ENCODE results near the gene P3H4. TPM values are rescaled to one million over a fixed set of nuclear protein-coding genes. Genes with fewer than 3 reads are reported as not detected.
A peak's percentile ranks its signal among the peaks of the same experiment; 100 is the strongest.
"Not testable (repeated sequence)": the region's sequence is repeated elsewhere in the genome, so short reads cannot be mapped to it uniquely, and the experiment has no call there.

P3H4 gene
- total and polyA plus RNA-seq, 2 experiments from 2014 or later: 118 to 138 TPM

GRCh38 chr17:41777574-41778188, 34.1 kb downstream of the P3H4 start:
- peak in 1 of 2 donors; percentile 98 for DNase-seq (ENCODE audit: low read depth in 1 of 2, low spot score in 1 of 2)
- H3K36me3 ChIP-seq: no peaks in the 10 kb centered on the region
- H3K4me3 ChIP-seq: no peak overlapping the region
- no peaks in the 10 kb centered on the region for H3K9me3 ChIP-seq (ENCODE audit: low read depth)
- H3K27me3 ChIP-seq: no peaks in the 10 kb centered on the region
- TF ChIP-seq, protein P1, sequence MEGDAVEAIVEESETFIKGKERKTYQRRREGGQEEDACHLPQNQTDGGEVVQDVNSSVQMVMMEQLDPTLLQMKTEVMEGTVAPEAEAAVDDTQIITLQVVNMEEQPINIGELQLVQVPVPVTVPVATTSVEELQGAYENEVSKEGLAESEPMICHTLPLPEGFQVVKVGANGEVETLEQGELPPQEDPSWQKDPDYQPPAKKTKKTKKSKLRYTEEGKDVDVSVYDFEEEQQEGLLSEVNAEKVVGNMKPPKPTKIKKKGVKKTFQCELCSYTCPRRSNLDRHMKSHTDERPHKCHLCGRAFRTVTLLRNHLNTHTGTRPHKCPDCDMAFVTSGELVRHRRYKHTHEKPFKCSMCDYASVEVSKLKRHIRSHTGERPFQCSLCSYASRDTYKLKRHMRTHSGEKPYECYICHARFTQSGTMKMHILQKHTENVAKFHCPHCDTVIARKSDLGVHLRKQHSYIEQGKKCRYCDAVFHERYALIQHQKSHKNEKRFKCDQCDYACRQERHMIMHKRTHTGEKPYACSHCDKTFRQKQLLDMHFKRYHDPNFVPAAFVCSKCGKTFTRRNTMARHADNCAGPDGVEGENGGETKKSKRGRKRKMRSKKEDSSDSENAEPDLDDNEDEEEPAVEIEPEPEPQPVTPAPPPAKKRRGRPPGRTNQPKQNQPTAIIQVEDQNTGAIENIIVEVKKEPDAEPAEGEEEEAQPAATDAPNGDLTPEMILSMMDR (IDR thresholded peaks at IDR 0.05; ENCODE audit: low read depth, low read length): no peak
- peak overlapping the region; percentile 71 for H3K27ac ChIP-seq
- H3K4me1 ChIP-seq (ENCODE audit: low read depth): peaks cover 34% of the 10 kb centered on the region

- TF ChIP-seq, protein P1 (IDR thresholded peaks at IDR 0.05; ENCODE audit: low read depth, low read length): peak; percentile 35
- DNase-seq (ENCODE audit: low read depth in 1 of 2, low spot score in 1 of 2): peak in 1 of 2 donors; percentile 25
- Histone ChIP-seq H3K4me1 (ENCODE audit: low read depth) (peaks cover 29% of the 10 kb centered on the region), H3K4me3 (no peak overlapping the region), H3K27ac (peak overlapping the region; percentile 71), H3K27me3 (no peaks in the 10 kb centered on the region), H3K9me3 (ENCODE audit: low read depth) (no peaks in the 10 kb centered on the region), H3K36me3 (no peaks in the 10 kb centered on the region)
These were observed 34.6 kb downstream of the P3H4 start for GRCh38 chr17:41777157-41777573.

- not testable (repeated sequence) for H3K4me3 ChIP-seq; H3K36me3 ChIP-seq; H3K9me3 ChIP-seq (ENCODE audit: low read depth); DNase-seq (ENCODE audit: low read depth in 1 of 2, low spot score in 1 of 2); H3K27me3 ChIP-seq
- H3K27ac ChIP-seq: peak overlapping the region; percentile 35
- H3K4me1 ChIP-seq (ENCODE audit: low read depth): peaks cover 21% of the 10 kb centered on the region
These were observed 35.4 kb downstream of the P3H4 start for GRCh38 chr17:41776262-41776900.

DNA sequence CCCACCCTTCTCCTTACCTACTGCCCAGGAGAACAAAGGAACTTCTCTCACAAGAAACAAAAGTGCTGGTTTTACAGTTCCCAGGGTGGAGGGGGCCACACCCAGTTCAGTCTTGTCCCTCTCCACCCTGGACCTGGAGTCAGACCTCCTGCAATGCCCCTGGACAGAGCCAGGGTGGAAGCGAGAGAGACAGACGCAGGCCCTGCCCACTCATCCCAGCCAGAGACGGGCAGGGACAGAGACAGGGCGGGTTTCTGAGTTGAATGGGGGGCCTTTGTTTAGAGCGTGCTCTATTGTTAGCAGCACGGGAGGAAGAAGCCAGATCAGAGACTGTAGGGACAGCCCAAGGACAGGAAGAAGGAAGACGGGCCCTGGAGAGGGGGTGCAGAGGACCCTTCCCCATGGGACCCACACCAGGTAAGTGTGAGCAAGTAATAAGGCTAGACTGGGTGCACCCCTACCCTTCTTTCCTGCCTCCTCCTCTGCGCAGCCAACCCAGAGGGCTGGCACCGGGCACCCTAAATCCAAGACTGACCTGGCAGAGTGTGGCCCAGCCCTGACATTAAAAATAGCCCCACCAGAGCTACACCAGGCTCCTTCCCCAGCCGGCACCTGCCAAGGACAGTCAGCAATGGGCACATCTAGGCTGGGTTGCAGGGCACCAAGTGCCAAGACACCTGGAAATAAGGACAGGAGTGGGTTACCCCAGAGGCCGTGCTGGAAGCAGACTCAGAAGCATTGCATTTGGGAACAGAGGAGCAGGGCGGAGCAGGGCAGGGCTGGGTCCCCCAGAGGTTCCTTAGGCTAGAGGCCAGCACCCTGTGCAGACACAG, 36.1 kb downstream of the P3H4 start:
- Histone ChIP-seq H3K27me3 (no peaks in the 10 kb centered on the region), H3K27ac (peak overlapping the region; percentile 35), H3K9me3 (ENCODE audit: low read depth) (no peaks in the 10 kb centered on the region), H3K4me1 (ENCODE audit: low read depth) (peaks cover 18% of the 10 kb centered on the region), H3K4me3 (no peak overlapping the region), H3K36me3 (peaks cover 11% of the 10 kb centered on the region)
- no peak for DNase-seq (ENCODE audit: low read depth in 1 of 2, low spot score in 1 of 2)
- TF ChIP-seq, protein P1 (IDR thresholded peaks at IDR 0.05; ENCODE audit: low read depth, low read length): no peak

GRCh38 chr17:41773731-41774193, 38.0 kb downstream of the P3H4 start:
- peak in 1 of 2 donors; percentile 20 for DNase-seq (ENCODE audit: low read depth in 1 of 2, low spot score in 1 of 2)
- H3K4me1 ChIP-seq (ENCODE audit: low read depth): peaks cover 18% of the 10 kb centered on the region
- peak overlapping the region; percentile 85 for H3K27ac ChIP-seq
- TF ChIP-seq, protein P1 (IDR thresholded peaks at IDR 0.05; ENCODE audit: low read depth, low read length): no peak
- peaks cover 25% of the 10 kb centered on the region for H3K36me3 ChIP-seq
- no peaks in the 10 kb centered on the region for H3K9me3 ChIP-seq (ENCODE audit: low read depth)
- H3K4me3 ChIP-seq: no peak overlapping the region
- H3K27me3 ChIP-seq: no peaks in the 10 kb centered on the region
